ENCODE measurements around the gene HCRTR2.

The HCRTR2 gene

GRCh38 chr6:55266896-55267295, 92.6 kb downstream of the HCRTR2 start:
- TF ChIP-seq CTCF (IDR thresholded peaks at IDR 0.05; ENCODE audit: low read depth, low read length) = no peak

GRCh38 chr6:55276745-55277530, 102.6 kb downstream of the HCRTR2 start:
- H3K4me3 ChIP-seq (ENCODE audit: low read depth, low read length) = no peak overlapping the region
- peak; percentile 35; the same call in 1 of the 2 replicates for TF ChIP-seq CTCF (IDR thresholded peaks at IDR 0.05; ENCODE audit: low read depth, low read length)

More at GRCh38 chr6:55266896-55267295, 92.6 kb downstream of the HCRTR2 start:
- H3K4me3 ChIP-seq (ENCODE audit: low read depth, low read length) = no peak overlapping the region

GRCh38 chr6:55277646-55278045, 103.3 kb downstream of the HCRTR2 start:
- no peak overlapping the region for H3K4me3 ChIP-seq (ENCODE audit: low read depth, low read length)
- TF ChIP-seq CTCF (IDR thresholded peaks at IDR 0.05; ENCODE audit: low read depth, low read length) = no peak

- no peak for TF ChIP-seq CTCF (IDR thresholded peaks at IDR 0.05; ENCODE audit: low read depth, low read length)
Observed at GRCh38 chr6:55281215-55281614, 106.9 kb downstream of the HCRTR2 start.

GRCh38 chr6:55282115-55282514, 107.8 kb downstream of the HCRTR2 start:
- TF ChIP-seq CTCF (IDR thresholded peaks at IDR 0.05; ENCODE audit: low read depth, low read length) = no peak
- H3K4me3 ChIP-seq (ENCODE audit: low read depth, low read length) = no peak overlapping the region

More at GRCh38 chr6:55281215-55281614, 106.9 kb downstream of the HCRTR2 start:
- no peak overlapping the region for H3K4me3 ChIP-seq (ENCODE audit: low read depth, low read length)

GRCh38 chr6:55286824-55287223, 112.5 kb downstream of the HCRTR2 start:
- no peak for TF ChIP-seq CTCF (IDR thresholded peaks at IDR 0.05; ENCODE audit: low read depth, low read length)
- no peak overlapping the region for H3K4me3 ChIP-seq (ENCODE audit: low read depth, low read length)

GRCh38 chr6:55290736-55291135, 116.4 kb downstream of the HCRTR2 start:
- TF ChIP-seq CTCF (IDR thresholded peaks at IDR 0.05; ENCODE audit: low read depth, low read length) = no peak
- H3K4me3 ChIP-seq (ENCODE audit: low read depth, low read length) = no peak overlapping the region

Data from WI38 (cell line).